Upper lobe of left lung (tissue), 4 donors: ENCODE measurements around the gene NSL1.

Source experiments
- CTCF ChIP-seq, 6 experiments: fragments of 450-650 bp in 4 of 6; fragments of 200-600 bp in 2 of 6; sonication (generic) in 2 of 6; IDR thresholded peaks; one replicate each; pipeline ENCODE4 v1.5.1; 2016 to 2019; ENCODE audit warnings: antibody characterized with exemption in 6 of 6
- EP300 ChIP-seq, 4 donors: sonication (generic); formaldehyde crosslinking; IDR thresholded peaks; one replicate each; pipeline ENCODE4 v1.5.1; 2017; ENCODE audit warnings: antibody characterized with exemption in 4 of 4, control low read depth in 2 of 4
- POLR2A ChIP-seq, 4 donors: fragments of 450-650 bp; IDR thresholded peaks; one replicate each; pipeline ENCODE4 v1.5.1; 2016 to 2017; ENCODE audit warnings: antibody characterized with exemption in 4 of 4, mild to moderate bottlenecking in 2 of 4
- POLR2AphosphoS5 ChIP-seq, 2 donors: sonication (generic); formaldehyde crosslinking; IDR thresholded peaks; one replicate each; pipeline ENCODE4 v1.5.1; 2017; ENCODE audit warnings: antibody characterized with exemption in 2 of 2

GRCh38 chr1:212688341-212689047 lies 103.1 kb downstream of the NSL1 start:
- TF ChIP-seq CTCF (IDR thresholded peaks at IDR 0.05): no peak
- no peak for TF ChIP-seq EP300 (IDR thresholded peaks at IDR 0.05)
- TF ChIP-seq POLR2AphosphoS5 (IDR thresholded peaks at IDR 0.05): no peak
- no peak for TF ChIP-seq POLR2A (IDR thresholded peaks at IDR 0.05)
